Caco-2 (cell line): ENCODE measurements around the gene SELENOW. TPM values are rescaled to one million over a fixed set of nuclear protein-coding genes. Genes with fewer than 3 reads are reported as not detected.

Experiments
- BruUV-seq: library from RNA; stranded (reverse); fragments of 400-500 nt; replicated peaks from 2 replicates; lab custom pipeline; 2021; lab: Mats Ljungman, UMichigan
- CTCF ChIA-PET: fragments of 300-600 bp; sonication (Branson Sonifier 250); formaldehyde crosslinking; loops from one replicate; lab custom pipeline; 2022; ENCODE audit warnings: antibody characterized with exemption; lab: Charles Lee
- POLR2A ChIA-PET: fragments of 300-600 bp; sonication (Branson Sonifier 250); formaldehyde crosslinking; loops from one replicate; lab custom pipeline; 2022; ENCODE audit warnings: antibody characterized with exemption; lab: Charles Lee
- DNase-seq, 2 experiments: peaks; one replicate each; pipeline versions ENCODE4 v3.0.0 to v3.0.0-alpha.2; 2020 to 2022
- H3K27me3 ChIP-seq: replicated peaks from 2 replicates; pipeline ENCODE4 v1.6.0; 2011; ENCODE audit warnings: low read length; ENCODE audit not compliant: control insufficient read depth, insufficient read depth
- H3K36me3 ChIP-seq: 2 replicates; pipeline ENCODE4 v1.5.1; 2011; ENCODE audit warnings: low read length; ENCODE audit not compliant: control insufficient read depth, insufficient read depth
- H3K4me1 ChIP-seq: fragments of 250-450 bp; sonication (Bioruptor Pico); 2 replicates; pipeline ENCODE4 v1.5.1; 2020; ENCODE audit warnings: mild to moderate bottlenecking
- H3K4me3 ChIP-seq: 2 replicates; pipeline ENCODE4 v1.5.1; 2011; ENCODE audit warnings: low read depth, mild to moderate bottlenecking, control low read depth, low read length
- H3K9me3 ChIP-seq: fragments of 250-450 bp; sonication (Bioruptor Pico); 2 replicates; pipeline ENCODE4 v1.5.1; 2020; ENCODE audit warnings: mild to moderate bottlenecking, moderate library complexity
- H3K27ac Mint-ChIP-seq: one replicate; pipeline ENCODE4 v1.8.0; 2022; ENCODE audit warnings: mixed read lengths; ENCODE audit not compliant: unreplicated experiment
- H3K27me3 Mint-ChIP-seq: one replicate; pipeline ENCODE4 v1.8.0; 2022; ENCODE audit warnings: mixed read lengths; ENCODE audit not compliant: insufficient read depth, unreplicated experiment
- H3K36me3 Mint-ChIP-seq: one replicate; pipeline ENCODE4 v1.8.0; 2022; ENCODE audit warnings: mild to moderate bottlenecking, mixed read lengths; ENCODE audit not compliant: insufficient read depth, unreplicated experiment
- H3K4me1 Mint-ChIP-seq: one replicate; pipeline ENCODE4 v1.8.0; 2022; ENCODE audit warnings: low read depth, mixed read lengths; ENCODE audit not compliant: unreplicated experiment
- H3K4me3 Mint-ChIP-seq: one replicate; pipeline ENCODE4 v1.8.0; 2022; ENCODE audit warnings: mild to moderate bottlenecking, moderate library complexity, mixed read lengths; ENCODE audit not compliant: unreplicated experiment
- H3K9me3 Mint-ChIP-seq: one replicate; pipeline ENCODE4 v1.8.0; 2022; ENCODE audit warnings: mixed read lengths; ENCODE audit not compliant: unreplicated experiment
- CTCF ChIP-seq, 2 experiments: fragments of 200-600 bp in 1 of 2; IDR thresholded peaks; 1 replicate in 1 of 2; 2 replicates in 1 of 2; pipeline versions ENCODE4 v1.5.1 to v1.8.0; 2011 to 2022; ENCODE audit warnings: antibody characterized with exemption in 1 of 2, control low read depth in 1 of 2, inconsistent platforms in 1 of 2, low read depth in 1 of 2, low read length in 1 of 2, mild to moderate bottlenecking in 1 of 2, moderate library complexity in 1 of 2; ENCODE audit not compliant: insufficient read depth in 1 of 2, severe bottlenecking in 1 of 2, unreplicated experiment in 1 of 2
- intact Hi-C: fragments of 100-400 bp; cut with micrococcal nuclease; formaldehyde crosslinking; loops from one replicate; pipeline ENCODE4 v1.10.0; 2022; ENCODE audit not compliant: unreplicated experiment
- total RNA-seq: library from RNA; stranded (reverse); gene quantifications from 2 replicates; pipeline ENCODE4 v1.2.3, GENCODE V29; 2022

Gene SELENOW
- total RNA-seq, 1 experiment from 2014 or later, result 110 TPM

- POLR2A ChIA-PET, result no interaction called here
- Mint-ChIP-seq H3K27me3 (no peaks in the 10 kb centered on the region), H3K27ac (no peak overlapping the region), H3K4me1 (no peaks in the 10 kb centered on the region), H3K36me3 (no peaks in the 10 kb centered on the region), H3K9me3 (no peaks in the 10 kb centered on the region), H3K4me3 (no peak overlapping the region)
- H3K27me3 ChIP-seq, result no peaks in the 10 kb centered on the region; the same call in 1 of the 2 replicates
- no peak for DNase-seq
- H3K36me3 ChIP-seq, result no peaks in the 10 kb centered on the region
- BruUV-seq, result no TSS peak
- intact Hi-C loops, result no loop called here
- no peak for TF ChIP-seq CTCF (IDR thresholded peaks at IDR 0.05; ENCODE audit: insufficient read depth in 1 of 2, low read depth in 1 of 2, low read length in 1 of 2, severe bottlenecking in 1 of 2, unreplicated experiment in 1 of 2)
- H3K9me3 ChIP-seq, result no peaks in the 10 kb centered on the region
- H3K4me3 ChIP-seq, result no peak overlapping the region
- CTCF ChIA-PET, result no interaction called here
- H3K4me1 ChIP-seq, result no peaks in the 10 kb centered on the region
These were observed 19.7 kb downstream of the SELENOW start for GRCh38 chr19:47797996-47798903.

- Mint-ChIP-seq H3K36me3 (no peaks in the 10 kb centered on the region), H3K4me1 (no peaks in the 10 kb centered on the region), H3K4me3 (no peak overlapping the region), H3K9me3 (no peaks in the 10 kb centered on the region), H3K27ac (no peak overlapping the region), H3K27me3 (no peaks in the 10 kb centered on the region)
- Histone ChIP-seq H3K4me3 (no peak overlapping the region), H3K27me3 (no peaks in the 10 kb centered on the region; the same call in 1 of the 2 replicates), H3K9me3 (no peaks in the 10 kb centered on the region), H3K36me3 (no peaks in the 10 kb centered on the region), H3K4me1 (no peaks in the 10 kb centered on the region)
- POLR2A ChIA-PET, result no interaction called here
- TF ChIP-seq CTCF (IDR thresholded peaks at IDR 0.05; ENCODE audit: insufficient read depth in 1 of 2, low read depth in 1 of 2, low read length in 1 of 2, severe bottlenecking in 1 of 2, unreplicated experiment in 1 of 2), result no peak
- no peak for DNase-seq
- CTCF ChIA-PET, result no interaction called here
- intact Hi-C loops, result no loop called here
- no TSS peak for BruUV-seq
These were observed 20.4 kb downstream of the SELENOW start for GRCh38 chr19:47798904-47799266.

GRCh38 chr19:47801270-47801669, 22.8 kb downstream of the SELENOW start:
- no peaks in the 10 kb centered on the region for H3K4me1 ChIP-seq
- POLR2A ChIA-PET, result no interaction called here
- H3K4me3 ChIP-seq, result no peak overlapping the region
- Mint-ChIP-seq H3K27me3 (no peaks in the 10 kb centered on the region), H3K9me3 (no peaks in the 10 kb centered on the region), H3K4me1 (no peaks in the 10 kb centered on the region), H3K27ac (no peak overlapping the region), H3K4me3 (no peak overlapping the region), H3K36me3 (no peaks in the 10 kb centered on the region)
- intact Hi-C loops, result no loop called here
- no peak for TF ChIP-seq CTCF (IDR thresholded peaks at IDR 0.05; ENCODE audit: insufficient read depth in 1 of 2, low read depth in 1 of 2, low read length in 1 of 2, severe bottlenecking in 1 of 2, unreplicated experiment in 1 of 2)
- H3K9me3 ChIP-seq, result no peaks in the 10 kb centered on the region
- no peaks in the 10 kb centered on the region; the same call in 1 of the 2 replicates for H3K27me3 ChIP-seq
- no peaks in the 10 kb centered on the region for H3K36me3 ChIP-seq
- no TSS peak for BruUV-seq
- CTCF ChIA-PET, result no interaction called here
- DNase-seq, result no peak
